ENCODE measurements around the gene PPP6C.

- TF ChIP-seq, protein P1, sequence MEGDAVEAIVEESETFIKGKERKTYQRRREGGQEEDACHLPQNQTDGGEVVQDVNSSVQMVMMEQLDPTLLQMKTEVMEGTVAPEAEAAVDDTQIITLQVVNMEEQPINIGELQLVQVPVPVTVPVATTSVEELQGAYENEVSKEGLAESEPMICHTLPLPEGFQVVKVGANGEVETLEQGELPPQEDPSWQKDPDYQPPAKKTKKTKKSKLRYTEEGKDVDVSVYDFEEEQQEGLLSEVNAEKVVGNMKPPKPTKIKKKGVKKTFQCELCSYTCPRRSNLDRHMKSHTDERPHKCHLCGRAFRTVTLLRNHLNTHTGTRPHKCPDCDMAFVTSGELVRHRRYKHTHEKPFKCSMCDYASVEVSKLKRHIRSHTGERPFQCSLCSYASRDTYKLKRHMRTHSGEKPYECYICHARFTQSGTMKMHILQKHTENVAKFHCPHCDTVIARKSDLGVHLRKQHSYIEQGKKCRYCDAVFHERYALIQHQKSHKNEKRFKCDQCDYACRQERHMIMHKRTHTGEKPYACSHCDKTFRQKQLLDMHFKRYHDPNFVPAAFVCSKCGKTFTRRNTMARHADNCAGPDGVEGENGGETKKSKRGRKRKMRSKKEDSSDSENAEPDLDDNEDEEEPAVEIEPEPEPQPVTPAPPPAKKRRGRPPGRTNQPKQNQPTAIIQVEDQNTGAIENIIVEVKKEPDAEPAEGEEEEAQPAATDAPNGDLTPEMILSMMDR (IDR thresholded peaks at IDR 0.05), result no peak
- TF ChIP-seq EZH2 (IDR thresholded peaks at IDR 0.05; ENCODE audit: borderline replicate concordance, insufficient read depth, low read depth, low read length, poor library complexity, severe bottlenecking), result no peak
Observed at GRCh38 chr9:125103770-125104460, 85.7 kb downstream of the PPP6C start.
